SK-N-SH (cell line): ENCODE results near the gene PRPF6. TPM values are rescaled to one million over a fixed set of nuclear protein-coding genes. Genes with fewer than 3 reads are reported as not detected.

ENCODE experiments used
- CTCF ChIA-PET: fragments of 300-600, 350-600 bp; formaldehyde crosslinking; extraction: SDS; loops from one replicate; lab custom pipeline; 2021; lab: Yijun Ruan, JAX
- POLR2A ChIA-PET: fragments of 350-600 bp; sonication (Branson Sonifier 250); formaldehyde crosslinking; extraction: SDS; loops from one replicate; lab custom pipeline; 2020; ENCODE audit warnings: antibody characterized with exemption, inconsistent platforms; lab: Yijun Ruan, JAX
- DNase-seq: peaks from one replicate; pipeline ENCODE4 v3.0.0; 2012
- H2AFZ ChIP-seq: fragments of 200-600 bp; sonication (generic); 2 replicates; pipeline ENCODE4 v1.8.1; 2016; ENCODE audit warnings: antibody characterized with exemption, mild to moderate bottlenecking, low read depth
- H3F3A ChIP-seq: fragments of 200-600 bp; sonication (generic); replicated peaks from 2 replicates; pipeline ENCODE3; 2016; ENCODE audit warnings: antibody characterized with exemption, mild to moderate bottlenecking; ENCODE audit not compliant: insufficient read depth
- H3K27ac ChIP-seq, 2 experiments: fragments of 200-500 bp in 1 of 2; fragments of 200-600 bp in 1 of 2; sonication (Bioruptor generic) in 1 of 2; sonication (generic), shearing (Covaris generic) in 1 of 2; 2 replicates each; pipeline versions ENCODE4 v1.5.1 to v1.6.1; 2014 to 2016; ENCODE audit warnings: low read depth in 2 of 2, inconsistent platforms in 1 of 2, low read length in 1 of 2, mild to moderate bottlenecking in 1 of 2, mixed read lengths in 1 of 2
- H3K27me3 ChIP-seq: fragments of 200-600 bp; sonication (generic), shearing (Covaris generic); 2 replicates; pipeline ENCODE4 v1.6.1; 2016; ENCODE audit warnings: mixed run types; ENCODE audit not compliant: insufficient read depth
- H3K36me3 ChIP-seq, 2 experiments: fragments of 200-500 bp in 1 of 2; fragments of 200-600 bp in 1 of 2; sonication (Bioruptor generic) in 1 of 2; sonication (generic) in 1 of 2; replicated peaks in 1 of 2; 2 replicates each; pipeline versions ENCODE3 to v1.5.1; 2014 to 2016; ENCODE audit warnings: low read length in 1 of 2, mild to moderate bottlenecking in 1 of 2; ENCODE audit not compliant: insufficient read depth in 2 of 2, control insufficient read depth in 1 of 2
- H3K4me1 ChIP-seq, 2 experiments: fragments of 200-500 bp in 1 of 2; fragments of 200-600 bp in 1 of 2; sonication (Bioruptor generic) in 1 of 2; sonication (generic), shearing (Covaris generic) in 1 of 2; 2 replicates each; pipeline versions ENCODE4 v1.5.1 to v1.6.1; 2014 to 2016; ENCODE audit warnings: low read depth in 1 of 2, low read length in 1 of 2, mixed run types in 1 of 2; ENCODE audit not compliant: insufficient read depth in 2 of 2, control insufficient read depth in 1 of 2
- H3K4me2 ChIP-seq: fragments of 200-600 bp; sonication (generic), shearing (Covaris generic); 2 replicates; pipeline ENCODE4 v1.6.1; 2017; ENCODE audit warnings: mixed run types
- H3K4me3 ChIP-seq, 2 experiments: fragments of 200-500 bp in 1 of 2; fragments of 200-600 bp in 1 of 2; sonication (Bioruptor generic) in 1 of 2; sonication (generic), shearing (Covaris generic) in 1 of 2; 2 replicates each; pipeline versions ENCODE4 v1.5.1 to v1.8.1; 2014 to 2016; ENCODE audit warnings: low read depth in 2 of 2, inconsistent platforms in 1 of 2, low read length in 1 of 2, mild to moderate bottlenecking in 1 of 2, mixed read lengths in 1 of 2, moderate library complexity in 1 of 2
- H3K79me2 ChIP-seq: fragments of 200-600 bp; sonication (generic); 2 replicates; pipeline ENCODE4 v1.8.1; 2017; ENCODE audit warnings: mild to moderate bottlenecking; ENCODE audit not compliant: insufficient read depth
- H3K9ac ChIP-seq: fragments of 200-600 bp; sonication (generic); 2 replicates; pipeline ENCODE4 v1.6.1; 2017; ENCODE audit warnings: mixed run types
- H3K9me2 ChIP-seq: fragments of 200-600 bp; sonication (generic); 2 replicates; pipeline ENCODE4 v1.6.1; 2017; ENCODE audit warnings: mixed run types
- H3K9me3 ChIP-seq: fragments of 200-600 bp; sonication (generic); 2 replicates; pipeline ENCODE4 v1.6.1; 2017; ENCODE audit warnings: mixed run types, mild to moderate bottlenecking, moderate library complexity
- H4K20me1 ChIP-seq: fragments of 200-600 bp; sonication (generic); 2 replicates; pipeline ENCODE4 v1.6.1; 2017; ENCODE audit warnings: mild to moderate bottlenecking, mixed run types; ENCODE audit not compliant: insufficient read depth
- EP300 ChIP-seq, 2 experiments: IDR thresholded peaks; 2 replicates each; pipeline versions ENCODE4 v1.4.0 to v1.6.1; 2012; ENCODE audit warnings: borderline replicate concordance in 1 of 2, low read depth in 1 of 2, low read length in 1 of 2
- FOSL2 ChIP-seq: IDR thresholded peaks from 2 replicates; pipeline ENCODE4 v1.4.0; 2012; ENCODE audit warnings: low read depth, mild to moderate bottlenecking, moderate library complexity, borderline replicate concordance
- FOXM1 ChIP-seq: IDR thresholded peaks from 2 replicates; pipeline ENCODE4 v1.4.0; 2012; ENCODE audit warnings: low read depth, mild to moderate bottlenecking
- NRF1 ChIP-seq: IDR thresholded peaks from 2 replicates; pipeline ENCODE4 v1.6.1; 2012; ENCODE audit warnings: low read depth, mild to moderate bottlenecking, low read length
- POLR2AphosphoS5 ChIP-seq: IDR thresholded peaks from 2 replicates; pipeline ENCODE4 v1.6.1; 2012; ENCODE audit warnings: low read depth, low read length
- RAD21 ChIP-seq: IDR thresholded peaks from 2 replicates; pipeline ENCODE4 v1.6.1; 2012; ENCODE audit warnings: mild to moderate bottlenecking, low read length
- RFX5 ChIP-seq: IDR thresholded peaks from 2 replicates; pipeline ENCODE4 v1.6.1; 2012; ENCODE audit warnings: mild to moderate bottlenecking, improper control_type of control experiment, low read length
- RXRA ChIP-seq: IDR thresholded peaks from 2 replicates; pipeline ENCODE4 v1.4.0; 2012; ENCODE audit warnings: low read depth, mild to moderate bottlenecking, borderline replicate concordance
- SMC3 ChIP-seq: IDR thresholded peaks from 2 replicates; pipeline ENCODE4 v1.6.1; 2012; ENCODE audit warnings: low read depth, low read length, improper control_type of control experiment
- YY1 ChIP-seq: IDR thresholded peaks from 2 replicates; pipeline ENCODE4 v1.4.0; 2012; ENCODE audit warnings: low read depth, mild to moderate bottlenecking
- WGBS: methylation state at CpG from one replicate; pipeline ENCODE4 v1.1.6; 2017; ENCODE audit warnings: low lambda C conversion rate; 5-methylcytosine and 5-hydroxymethylcytosine counted together
- polyA plus RNA-seq, 3 experiments: library from polyadenylated mRNA; depleted of rRNA; stranded (reverse); fragments of >200 nt; gene quantifications; 2 replicates each; pipeline ENCODE4 v1.2.3, GENCODE V29; 2012
- TF ChIP-seq, protein P1 (sequence below): IDR thresholded peaks from 2 replicates; pipeline ENCODE4 v1.4.0; 2012; ENCODE audit warnings: low read depth, borderline replicate concordance
- TF ChIP-seq, protein P2 (sequence below): fragments of 200-600 bp; sonication (generic); IDR thresholded peaks from 2 replicates; pipeline ENCODE4 v1.6.1; 2017; ENCODE audit warnings: antibody characterized with exemption, mild to moderate bottlenecking, moderate library complexity

Gene PRPF6
- polyA plus RNA-seq, 1 of the 3 experiments (the other 2 are of a cell fraction): 59.1 TPM

DNA sequence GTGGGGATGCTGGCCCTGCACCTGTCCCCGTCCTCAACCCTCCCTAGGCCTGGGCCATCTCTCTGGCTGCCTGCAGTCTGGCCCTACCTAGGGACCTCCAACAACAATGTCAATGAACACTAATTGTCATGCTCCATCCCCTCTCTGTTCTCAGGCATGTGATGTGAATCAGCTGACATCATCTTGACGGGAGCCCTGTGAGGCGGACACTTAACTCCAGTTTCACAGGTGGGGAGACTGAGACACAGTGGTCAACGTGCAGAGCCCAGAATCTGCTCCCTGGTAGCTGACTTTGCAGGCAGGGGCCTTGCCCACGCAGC lies 81.3 kb downstream of the PRPF6 start:
- H3K4me1 ChIP-seq: peaks cover 14 to 20% of the 10 kb centered on the region in 2 experiments; a peak in 2 of 4 replicates
- H3K4me3 ChIP-seq: peak overlapping the region; percentile 91 to 93
- no peaks in the 10 kb centered on the region for H3K36me3 ChIP-seq
- H3K79me2 ChIP-seq: peaks cover 15% of the 10 kb centered on the region; the same call in 1 of the 2 replicates
- no peaks in the 10 kb centered on the region for H4K20me1 ChIP-seq
- TF ChIP-seq POLR2AphosphoS5: no peak
- TF ChIP-seq EP300 (IDR thresholded peaks at IDR 0.05; ENCODE audit: borderline replicate concordance in 1 of 2, low read depth in 1 of 2, low read length in 1 of 2): no peak
- no peak for TF ChIP-seq RXRA
- TF ChIP-seq RAD21: no peak
- no peak for TF ChIP-seq FOSL2
- TF ChIP-seq YY1: no peak
- TF ChIP-seq FOXM1: no peak
- TF ChIP-seq, protein P1, sequence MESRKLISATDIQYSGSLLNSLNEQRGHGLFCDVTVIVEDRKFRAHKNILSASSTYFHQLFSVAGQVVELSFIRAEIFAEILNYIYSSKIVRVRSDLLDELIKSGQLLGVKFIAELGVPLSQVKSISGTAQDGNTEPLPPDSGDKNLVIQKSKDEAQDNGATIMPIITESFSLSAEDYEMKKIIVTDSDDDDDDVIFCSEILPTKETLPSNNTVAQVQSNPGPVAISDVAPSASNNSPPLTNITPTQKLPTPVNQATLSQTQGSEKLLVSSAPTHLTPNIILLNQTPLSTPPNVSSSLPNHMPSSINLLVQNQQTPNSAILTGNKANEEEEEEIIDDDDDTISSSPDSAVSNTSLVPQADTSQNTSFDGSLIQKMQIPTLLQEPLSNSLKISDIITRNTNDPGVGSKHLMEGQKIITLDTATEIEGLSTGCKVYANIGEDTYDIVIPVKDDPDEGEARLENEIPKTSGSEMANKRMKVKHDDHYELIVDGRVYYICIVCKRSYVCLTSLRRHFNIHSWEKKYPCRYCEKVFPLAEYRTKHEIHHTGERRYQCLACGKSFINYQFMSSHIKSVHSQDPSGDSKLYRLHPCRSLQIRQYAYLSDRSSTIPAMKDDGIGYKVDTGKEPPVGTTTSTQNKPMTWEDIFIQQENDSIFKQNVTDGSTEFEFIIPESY: no peak
- no peak for TF ChIP-seq SMC3
- no peak for TF ChIP-seq RFX5
- TF ChIP-seq, protein P2, sequence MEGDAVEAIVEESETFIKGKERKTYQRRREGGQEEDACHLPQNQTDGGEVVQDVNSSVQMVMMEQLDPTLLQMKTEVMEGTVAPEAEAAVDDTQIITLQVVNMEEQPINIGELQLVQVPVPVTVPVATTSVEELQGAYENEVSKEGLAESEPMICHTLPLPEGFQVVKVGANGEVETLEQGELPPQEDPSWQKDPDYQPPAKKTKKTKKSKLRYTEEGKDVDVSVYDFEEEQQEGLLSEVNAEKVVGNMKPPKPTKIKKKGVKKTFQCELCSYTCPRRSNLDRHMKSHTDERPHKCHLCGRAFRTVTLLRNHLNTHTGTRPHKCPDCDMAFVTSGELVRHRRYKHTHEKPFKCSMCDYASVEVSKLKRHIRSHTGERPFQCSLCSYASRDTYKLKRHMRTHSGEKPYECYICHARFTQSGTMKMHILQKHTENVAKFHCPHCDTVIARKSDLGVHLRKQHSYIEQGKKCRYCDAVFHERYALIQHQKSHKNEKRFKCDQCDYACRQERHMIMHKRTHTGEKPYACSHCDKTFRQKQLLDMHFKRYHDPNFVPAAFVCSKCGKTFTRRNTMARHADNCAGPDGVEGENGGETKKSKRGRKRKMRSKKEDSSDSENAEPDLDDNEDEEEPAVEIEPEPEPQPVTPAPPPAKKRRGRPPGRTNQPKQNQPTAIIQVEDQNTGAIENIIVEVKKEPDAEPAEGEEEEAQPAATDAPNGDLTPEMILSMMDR: no peak
- no peak for TF ChIP-seq NRF1
- DNase-seq: no peak
- no peaks in the 10 kb centered on the region for H3K9me3 ChIP-seq
- CTCF ChIA-PET: interaction anchor here (1.0 to 2.5 kb wide), 8 partner anchors 10 to 82 kb away, joined by 3 to 12 read pairs (median 7); partner anchors contain the start of gene LKAAEAR1
- peak overlapping the region; percentile 90 for H3K9ac ChIP-seq
- H3K27me3 ChIP-seq: no peaks in the 10 kb centered on the region
- POLR2A ChIA-PET: interaction anchor here (0.6 to 1.5 kb wide), 7 partner anchors 9 to 84 kb away, joined by 3 to 4 read pairs (median 3); partner anchors contain the start of genes OPRL1, PRPF6 and RGS19
- H3F3A ChIP-seq: peaks cover 4% of the 10 kb centered on the region
- 78% methylated on average over 3 of the region's 5 CpGs for WGBS
- H3K4me2 ChIP-seq: peak overlapping the region; percentile 98
- peak overlapping the region; percentile 85; the same call in 1 of the 2 replicates for H2AFZ ChIP-seq
- peak overlapping the region; percentile 59 to 83; a peak in 2 of 4 replicates for H3K27ac ChIP-seq
- H3K9me2 ChIP-seq: no peaks in the 10 kb centered on the region
